Activated CD4-positive, alpha-beta memory T cell treated with anti-CD3 and anti-CD28 coated beads, Interleukin-2, amount 10 ng/mL, durations not matched to agents 7 days and 5 days (primary cell): ENCODE results near the gene NMUR1. TPM values are rescaled to one million over a fixed set of nuclear protein-coding genes. Genes with fewer than 3 reads are reported as not detected.
A peak's percentile ranks its signal among the peaks of the same experiment; 100 is the strongest.

Experiments
- CTCF ChIA-PET: fragments of 350-600 bp; sonication (Branson Sonifier 250); formaldehyde crosslinking; loops from one replicate; lab custom pipeline; 2021; ENCODE audit warnings: antibody characterized with exemption, inconsistent platforms; lab: Charles Lee
- POLR2A ChIA-PET: fragments of 350-600 bp; sonication (Branson Sonifier 250); formaldehyde crosslinking; loops from one replicate; lab custom pipeline; 2021; ENCODE audit warnings: antibody characterized with exemption; lab: Charles Lee
- DNase-seq: peaks from one replicate; pipeline ENCODE4 v3.0.0-alpha.2; 2020
- H3K27ac Mint-ChIP-seq: one replicate; pipeline ENCODE4 v1.8.0; 2021; ENCODE audit warnings: mild to moderate bottlenecking, mixed read lengths
- H3K27me3 Mint-ChIP-seq: one replicate; pipeline ENCODE4 v1.8.0; 2021; ENCODE audit warnings: mixed read lengths
- H3K36me3 Mint-ChIP-seq: one replicate; pipeline ENCODE4 v1.8.0; 2021; ENCODE audit warnings: low read depth, mixed read lengths
- H3K4me1 Mint-ChIP-seq: one replicate; pipeline ENCODE4 v1.8.0; 2021; ENCODE audit warnings: mixed read lengths
- H3K4me3 Mint-ChIP-seq: one replicate; pipeline ENCODE4 v1.8.0; 2021; ENCODE audit warnings: mild to moderate bottlenecking, mixed read lengths
- H3K9me3 Mint-ChIP-seq: one replicate; pipeline ENCODE4 v1.8.0; 2021; ENCODE audit warnings: mixed read lengths
- total RNA-seq, 2 experiments: library from RNA; stranded (reverse); gene quantifications; one replicate each; pipeline ENCODE4 v1.2.3, GENCODE V29; 2021

NMUR1 gene
- total RNA-seq, 2 experiments from 2014 or later, result 3.4 to 3.9 TPM

GRCh38 chr2:231522418-231523180 lies 7.6 kb downstream of the NMUR1 start:
- peaks cover 57% of the 10 kb centered on the region for H3K4me1 Mint-ChIP-seq
- H3K4me3 Mint-ChIP-seq, result no peak overlapping the region
- no peak for DNase-seq
- peaks cover 8% of the 10 kb centered on the region for H3K36me3 Mint-ChIP-seq
- H3K27me3 Mint-ChIP-seq, result peaks cover 21% of the 10 kb centered on the region
- H3K27ac Mint-ChIP-seq, result no peak overlapping the region
- ChIA-PET CTCF (interaction anchor here (1.0 to 2.9 kb wide), 10 partner anchors 18 to 79 kb away, joined by 3 to 13 read pairs (median 4); no protein-coding TSS in a partner anchor), POLR2A (interaction anchor here (0.7 to 2.8 kb wide), 4 partner anchors 9 to 58 kb away, joined by 3 to 15 read pairs (median 9); partner anchors contain the start of gene NCL)
- H3K9me3 Mint-ChIP-seq, result no peaks in the 10 kb centered on the region

GRCh38 chr2:231521443-231521842 lies 8.8 kb downstream of the NMUR1 start:
- no peak for DNase-seq
- Mint-ChIP-seq H3K36me3 (peaks cover 8% of the 10 kb centered on the region), H3K27me3 (peaks cover 24% of the 10 kb centered on the region), H3K4me3 (no peak overlapping the region), H3K4me1 (peaks cover 60% of the 10 kb centered on the region), H3K9me3 (no peaks in the 10 kb centered on the region), H3K27ac (no peak overlapping the region)
- ChIA-PET POLR2A (interaction anchor here (0.7 kb wide), 1 partner anchor 187 kb away, joined by 3 read pairs; no protein-coding TSS in a partner anchor), CTCF (interaction anchor here (1.2 to 2.5 kb wide), 6 partner anchors 9 to 80 kb away, joined by 3 to 10 read pairs (median 4); no protein-coding TSS in a partner anchor)

- ChIA-PET POLR2A (no interaction called here), CTCF (interaction anchor here (1.2 to 2.5 kb wide), 2 partner anchors 33 to 82 kb away, joined by 4 to 8 read pairs; no protein-coding TSS in a partner anchor)
- H3K27me3 Mint-ChIP-seq, result peaks cover 28% of the 10 kb centered on the region
- no peak overlapping the region for H3K4me3 Mint-ChIP-seq
- H3K36me3 Mint-ChIP-seq, result peaks cover 4% of the 10 kb centered on the region
- peaks cover 58% of the 10 kb centered on the region for H3K4me1 Mint-ChIP-seq
- no peak for DNase-seq
- H3K9me3 Mint-ChIP-seq, result no peaks in the 10 kb centered on the region
- no peak overlapping the region for H3K27ac Mint-ChIP-seq
Observed at GRCh38 chr2:231519975-231520555, 10.2 kb downstream of the NMUR1 start.

- CTCF ChIA-PET, result interaction anchor here (0.6 to 3.3 kb wide), 8 partner anchors 31 to 1409 kb away, joined by 3 to 52 read pairs (median 13); no protein-coding TSS in a partner anchor
- no peak overlapping the region for H3K4me3 Mint-ChIP-seq
- H3K27me3 Mint-ChIP-seq, result peaks cover 28% of the 10 kb centered on the region
- H3K9me3 Mint-ChIP-seq, result no peaks in the 10 kb centered on the region
- H3K4me1 Mint-ChIP-seq, result peaks cover 56% of the 10 kb centered on the region
- POLR2A ChIA-PET, result no interaction called here
- H3K36me3 Mint-ChIP-seq, result peaks cover 2% of the 10 kb centered on the region
- no peak overlapping the region for H3K27ac Mint-ChIP-seq
- no peak for DNase-seq
Observed at GRCh38 chr2:231518771-231519170, 11.5 kb downstream of the NMUR1 start.

GRCh38 chr2:231515603-231516002 lies 14.6 kb downstream of the NMUR1 start:
- H3K4me1 Mint-ChIP-seq, result peaks cover 36% of the 10 kb centered on the region
- DNase-seq, result no peak
- peaks cover 22% of the 10 kb centered on the region for H3K27me3 Mint-ChIP-seq
- H3K9me3 Mint-ChIP-seq, result no peaks in the 10 kb centered on the region
- H3K27ac Mint-ChIP-seq, result no peak overlapping the region
- H3K4me3 Mint-ChIP-seq, result no peak overlapping the region
- H3K36me3 Mint-ChIP-seq, result peaks cover 2% of the 10 kb centered on the region
- CTCF ChIA-PET, result interaction anchor here (0.7 to 2.0 kb wide), 4 partner anchors 10 to 45 kb away, joined by 3 to 7 read pairs (median 5); no protein-coding TSS in a partner anchor
- POLR2A ChIA-PET, result interaction anchor here (0.7 to 2.1 kb wide), 9 partner anchors 9 to 202 kb away, joined by 3 to 22 read pairs (median 4); partner anchors contain the start of genes NCL, NMUR1 and PTMA

GRCh38 chr2:231514951-231515297 lies 15.3 kb downstream of the NMUR1 start:
- peak overlapping the region; percentile 88 for H3K4me3 Mint-ChIP-seq
- H3K36me3 Mint-ChIP-seq, result peaks cover 2% of the 10 kb centered on the region
- peak overlapping the region; percentile 86 for H3K27ac Mint-ChIP-seq
- H3K27me3 Mint-ChIP-seq, result peaks cover 15% of the 10 kb centered on the region
- peaks cover 29% of the 10 kb centered on the region for H3K4me1 Mint-ChIP-seq
- no peaks in the 10 kb centered on the region for H3K9me3 Mint-ChIP-seq
- DNase-seq, result no peak
- ChIA-PET POLR2A (interaction anchor here (0.7 to 2.1 kb wide), 10 partner anchors 9 to 202 kb away, joined by 3 to 22 read pairs (median 6); partner anchors contain the start of genes NCL, NMUR1 and PTMA), CTCF (interaction anchor here (0.7 to 2.0 kb wide), 6 partner anchors 10 to 51 kb away, joined by 3 to 7 read pairs (median 4); partner anchors contain the start of gene NCL)

- Mint-ChIP-seq H3K36me3 (peaks cover 2% of the 10 kb centered on the region), H3K4me3 (peak overlapping the region; percentile 88), H3K9me3 (no peaks in the 10 kb centered on the region), H3K27me3 (peaks cover 14% of the 10 kb centered on the region), H3K27ac (peak overlapping the region; percentile 86), H3K4me1 (peaks cover 29% of the 10 kb centered on the region)
- DNase-seq, result peak; percentile 99
- ChIA-PET CTCF (interaction anchor here (0.5 to 2.0 kb wide), 10 partner anchors 19 to 87 kb away, joined by 3 to 7 read pairs (median 4); partner anchors contain the start of gene NCL), POLR2A (interaction anchor here (0.8 to 2.1 kb wide), 14 partner anchors 9 to 203 kb away, joined by 3 to 22 read pairs (median 4); partner anchors contain the start of genes NCL, NMUR1 and PTMA)
Observed at GRCh38 chr2:231514225-231514950, 15.9 kb downstream of the NMUR1 start.

GRCh38 chr2:231513746-231514224 lies 16.5 kb downstream of the NMUR1 start:
- ChIA-PET CTCF (interaction anchor here (0.5 to 2.0 kb wide), 8 partner anchors 20 to 88 kb away, joined by 3 to 6 read pairs (median 4); partner anchors contain the start of gene NCL), POLR2A (interaction anchor here (0.8 to 2.1 kb wide), 8 partner anchors 9 to 195 kb away, joined by 3 to 22 read pairs (median 4); partner anchors contain the start of genes NCL and PTMA)
- Mint-ChIP-seq H3K4me3 (peak overlapping the region; percentile 88), H3K9me3 (no peaks in the 10 kb centered on the region), H3K36me3 (peaks cover 2% of the 10 kb centered on the region), H3K27ac (peak overlapping the region; percentile 86), H3K27me3 (peaks cover 9% of the 10 kb centered on the region), H3K4me1 (peaks cover 29% of the 10 kb centered on the region)
- no peak for DNase-seq

- peaks cover 24% of the 10 kb centered on the region for H3K4me1 Mint-ChIP-seq
- H3K27ac Mint-ChIP-seq, result no peak overlapping the region
- DNase-seq, result no peak
- no peak overlapping the region for H3K4me3 Mint-ChIP-seq
- peaks cover 2% of the 10 kb centered on the region for H3K36me3 Mint-ChIP-seq
- peaks cover 5% of the 10 kb centered on the region for H3K27me3 Mint-ChIP-seq
- POLR2A ChIA-PET, result interaction anchor here (1.1 to 3.2 kb wide), 4 partner anchors 29 to 212 kb away, joined by 3 to 25 read pairs (median 4); partner anchors contain the start of gene NCL
- CTCF ChIA-PET, result interaction anchor here (1.6 to 2.3 kb wide), 4 partner anchors 29 to 201 kb away, joined by 5 to 12 read pairs (median 6); no protein-coding TSS in a partner anchor
- H3K9me3 Mint-ChIP-seq, result no peaks in the 10 kb centered on the region
Observed at GRCh38 chr2:231512222-231512621, 18.0 kb downstream of the NMUR1 start.

GRCh38 chr2:231503766-231504165 lies 26.5 kb downstream of the NMUR1 start:
- ChIA-PET POLR2A (interaction anchor here (0.7 kb wide), 1 partner anchor 57 kb away, joined by 3 read pairs; no protein-coding TSS in a partner anchor), CTCF (no interaction called here)
- Mint-ChIP-seq H3K9me3 (no peaks in the 10 kb centered on the region), H3K36me3 (no peaks in the 10 kb centered on the region), H3K27ac (no peak overlapping the region), H3K4me1 (no peaks in the 10 kb centered on the region), H3K27me3 (no peaks in the 10 kb centered on the region), H3K4me3 (no peak overlapping the region)
- DNase-seq, result no peak

- Mint-ChIP-seq H3K9me3 (no peaks in the 10 kb centered on the region), H3K27me3 (no peaks in the 10 kb centered on the region), H3K4me3 (no peak overlapping the region), H3K4me1 (no peaks in the 10 kb centered on the region), H3K36me3 (no peaks in the 10 kb centered on the region), H3K27ac (no peak overlapping the region)
- no peak for DNase-seq
- ChIA-PET CTCF (interaction anchor here (1.0 to 1.3 kb wide), 2 partner anchors 20 to 99 kb away, joined by 4 to 5 read pairs; no protein-coding TSS in a partner anchor), POLR2A (interaction anchor here (1.2 kb wide), 1 partner anchor 11 kb away, joined by 3 read pairs; no protein-coding TSS in a partner anchor)
Observed at GRCh38 chr2:231502596-231502995, 27.6 kb downstream of the NMUR1 start.
